ENCODE data around the gene SYNCRIP. TPM values are rescaled to one million over a fixed set of nuclear protein-coding genes. Genes with fewer than 3 reads are reported as not detected.
"Not testable (repeated sequence)": the region's sequence is repeated elsewhere in the genome, so short reads cannot be mapped to it uniquely, and the experiment has no call there.

The SYNCRIP gene
- total RNA-seq, 1 experiment from 2014 or later: 199 TPM

DNA sequence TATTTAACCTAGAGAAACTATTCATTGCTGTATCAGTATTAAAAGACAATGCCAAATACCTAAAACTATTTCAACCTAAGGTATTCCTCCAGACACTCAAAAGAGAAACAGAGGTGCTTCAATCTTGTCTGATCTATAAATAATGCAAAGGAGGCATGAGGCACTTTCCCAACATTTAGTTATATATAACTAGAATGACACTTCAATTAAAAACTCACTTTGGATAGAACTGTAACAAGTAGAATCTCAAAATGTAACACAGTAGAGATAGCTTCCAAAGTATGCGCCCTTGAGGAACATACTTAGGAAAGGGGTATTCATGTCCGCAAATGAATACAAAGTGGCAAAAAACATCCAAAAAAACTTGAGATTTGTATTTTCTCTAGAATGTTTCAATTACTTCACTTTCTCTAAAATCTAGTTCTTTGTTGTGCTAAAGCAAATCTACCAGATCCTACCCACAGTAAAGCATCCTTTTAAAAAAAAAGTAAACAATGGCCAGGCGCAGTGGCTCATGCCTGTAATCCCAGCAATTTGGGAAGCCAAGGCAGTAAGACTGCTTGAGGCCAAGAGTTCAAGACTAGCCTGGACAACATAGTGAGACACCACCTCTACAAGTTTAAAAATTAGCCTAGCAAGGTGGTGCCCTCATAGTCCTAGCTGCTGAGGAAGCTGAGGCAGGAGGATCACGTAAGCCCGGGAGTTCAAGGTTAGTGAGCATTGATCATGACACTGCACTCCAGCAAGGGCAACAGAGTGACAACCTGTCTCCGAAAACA lies 10.3 kb downstream of the SYNCRIP start:
- H3K36me3 Mint-ChIP-seq (ENCODE audit: insufficient read depth in 1 of 3, low read depth in 3 of 3): peaks cover 68 to 94% (median 91%) of the 10 kb centered on the region in 3 experiments

DNA sequence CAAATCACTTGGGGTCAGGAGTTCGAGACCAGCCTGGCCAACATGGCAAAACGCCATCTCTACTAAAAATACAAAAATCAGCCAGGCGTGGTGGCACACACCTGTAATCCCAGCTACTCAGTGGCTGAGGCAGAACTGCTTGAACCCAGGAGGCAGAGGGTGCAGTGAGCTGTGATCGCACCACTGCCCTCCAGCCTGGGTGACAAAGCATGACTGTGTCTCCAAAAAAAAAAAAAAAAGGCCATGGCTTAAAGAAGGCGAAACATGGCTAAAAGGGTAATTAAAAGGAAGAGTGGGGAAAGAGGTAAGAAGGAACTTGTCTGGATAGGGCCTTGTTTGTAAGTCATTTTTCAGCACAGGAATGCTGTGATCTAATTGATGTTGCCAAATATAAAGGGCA lies 11.6 kb downstream of the SYNCRIP start:
- H3K18ac ChIP-seq (ENCODE audit: insufficient read length, low read depth, low read length); H3K14ac ChIP-seq (ENCODE audit: insufficient read depth, low read length); H3K27ac ChIP-seq (ENCODE audit: insufficient read length, low read depth, low read length); H2BK20ac ChIP-seq (ENCODE audit: low read depth, low read length, poor library complexity, severe bottlenecking); H2BK15ac ChIP-seq (ENCODE audit: low read depth, low read length); H2AK5ac ChIP-seq (ENCODE audit: insufficient read length, low read length); H2BK12ac ChIP-seq (ENCODE audit: insufficient read length, low read depth, low read length); H3K9ac ChIP-seq (ENCODE audit: extremely low read depth, insufficient read length, low read length); H3K23me2 ChIP-seq (ENCODE audit: insufficient read length, low read depth, low read length, poor library complexity, severe bottlenecking); H4K91ac ChIP-seq (ENCODE audit: insufficient read length, low read depth, low read length); H2AFZ ChIP-seq (ENCODE audit: low read length); H3K56ac ChIP-seq (ENCODE audit: insufficient read length, low read depth, low read length); H3K4me1 ChIP-seq (ENCODE audit: insufficient read depth, low read length); H3K27me3 Mint-ChIP-seq (ENCODE audit: low read depth); H3K27me3 ChIP-seq (ENCODE audit: insufficient read depth, low read length); H2BK5ac ChIP-seq (ENCODE audit: insufficient read length, low read length); H3K9me3 ChIP-seq (ENCODE audit: control insufficient read depth, low read depth, low read length); H3K4me3 Mint-ChIP-seq; H3K4ac ChIP-seq (ENCODE audit: low read depth, low read length); H3T11ph ChIP-seq (ENCODE audit: low read length); H3K9me3 Mint-ChIP-seq; H4K20me1 ChIP-seq (ENCODE audit: control insufficient read depth, insufficient read depth, insufficient read length); H3K4me2 ChIP-seq (ENCODE audit: insufficient read depth, insufficient read length, low read length); DNase-seq; H3K79me1 ChIP-seq (ENCODE audit: insufficient read depth, low read depth, low read length, poor library complexity, severe bottlenecking); H4K5ac ChIP-seq (ENCODE audit: insufficient read length, low read depth, low read length); H4K8ac ChIP-seq (replicated peaks; ENCODE audit: insufficient read length, low read depth, low read length); H3K23ac ChIP-seq (ENCODE audit: insufficient read length, low read depth, low read length); H2BK120ac ChIP-seq (ENCODE audit: low read depth, low read length, poor library complexity, severe bottlenecking): not testable (repeated sequence)
- Mint-ChIP-seq H3K36me3 (ENCODE audit: insufficient read depth in 1 of 3, low read depth in 3 of 3) (peaks cover 64 to 94% (median 90%) of the 10 kb centered on the region in 3 experiments), H3K27ac (peak overlapping the region in 1 of 3 experiments; percentile 34; a peak in 1 of 7 replicates), H3K4me1 (peaks cover 16 to 20% of the 10 kb centered on the region in 2 experiments)
- no CpG with 5 or more reads among the region's 5 CpGs for WGBS (ENCODE audit: extremely low coverage, insufficient read length, low lambda C conversion rate)
- peaks cover 62% of the 10 kb centered on the region; the same call in 1 of the 2 replicates for H3K79me2 ChIP-seq (ENCODE audit: insufficient read depth, low read length)

More for the DNA sequence above, 10.3 kb downstream of the SYNCRIP start:
- Histone ChIP-seq H3K4me1 (ENCODE audit: insufficient read depth, low read length) (no peaks in the 10 kb centered on the region), H3K27me3 (ENCODE audit: insufficient read depth, low read length) (no peaks in the 10 kb centered on the region), H3K56ac (ENCODE audit: insufficient read length, low read depth, low read length) (no peak overlapping the region), H3K4me2 (ENCODE audit: insufficient read depth, insufficient read length, low read length) (no peak overlapping the region), H3K4ac (ENCODE audit: low read depth, low read length) (no peak overlapping the region), H2BK5ac (ENCODE audit: insufficient read length, low read length) (no peak overlapping the region), H3K79me2 (ENCODE audit: insufficient read depth, low read length) (peaks cover 64% of the 10 kb centered on the region; the same call in 1 of the 2 replicates), H4K91ac (ENCODE audit: insufficient read length, low read depth, low read length) (no peak overlapping the region), H3K14ac (ENCODE audit: insufficient read depth, low read length) (no peak overlapping the region), H2BK120ac (ENCODE audit: low read depth, low read length, poor library complexity, severe bottlenecking) (no peak overlapping the region), H4K20me1 (ENCODE audit: control insufficient read depth, insufficient read depth, insufficient read length) (no peaks in the 10 kb centered on the region), H4K5ac (ENCODE audit: insufficient read length, low read depth, low read length) (no peak overlapping the region), H2AK5ac (ENCODE audit: insufficient read length, low read length) (no peak overlapping the region), H3K18ac (ENCODE audit: insufficient read length, low read depth, low read length) (no peak overlapping the region), H3K9me3 (ENCODE audit: control insufficient read depth, low read depth, low read length) (no peaks in the 10 kb centered on the region), H2AFZ (ENCODE audit: low read length) (no peak overlapping the region), H3K23ac (ENCODE audit: insufficient read length, low read depth, low read length) (no peak overlapping the region), H3K79me1 (ENCODE audit: insufficient read depth, low read depth, low read length, poor library complexity, severe bottlenecking) (no peaks in the 10 kb centered on the region), H2BK15ac (ENCODE audit: low read depth, low read length) (no peak overlapping the region), H2BK20ac (ENCODE audit: low read depth, low read length, poor library complexity, severe bottlenecking) (no peak overlapping the region), H3K9ac (ENCODE audit: extremely low read depth, insufficient read length, low read length) (no peak overlapping the region), H3T11ph (ENCODE audit: low read length) (no peak overlapping the region), H4K8ac (replicated peaks; ENCODE audit: insufficient read length, low read depth, low read length) (no peak overlapping the region), H3K27ac (ENCODE audit: insufficient read length, low read depth, low read length) (no peak overlapping the region), H3K23me2 (ENCODE audit: insufficient read length, low read depth, low read length, poor library complexity, severe bottlenecking) (no peaks in the 10 kb centered on the region), H2BK12ac (ENCODE audit: insufficient read length, low read depth, low read length) (no peak overlapping the region)
- Mint-ChIP-seq H3K9me3 (no peaks in the 10 kb centered on the region), H3K4me1 (peaks cover 20 to 22% of the 10 kb centered on the region in 2 experiments), H3K27ac (peak overlapping the region in 1 of 3 experiments; percentile 31; a peak in 1 of 7 replicates), H3K27me3 (ENCODE audit: low read depth) (no peaks in the 10 kb centered on the region), H3K4me3 (no peak overlapping the region)
- TF ChIP-seq, protein P1, sequence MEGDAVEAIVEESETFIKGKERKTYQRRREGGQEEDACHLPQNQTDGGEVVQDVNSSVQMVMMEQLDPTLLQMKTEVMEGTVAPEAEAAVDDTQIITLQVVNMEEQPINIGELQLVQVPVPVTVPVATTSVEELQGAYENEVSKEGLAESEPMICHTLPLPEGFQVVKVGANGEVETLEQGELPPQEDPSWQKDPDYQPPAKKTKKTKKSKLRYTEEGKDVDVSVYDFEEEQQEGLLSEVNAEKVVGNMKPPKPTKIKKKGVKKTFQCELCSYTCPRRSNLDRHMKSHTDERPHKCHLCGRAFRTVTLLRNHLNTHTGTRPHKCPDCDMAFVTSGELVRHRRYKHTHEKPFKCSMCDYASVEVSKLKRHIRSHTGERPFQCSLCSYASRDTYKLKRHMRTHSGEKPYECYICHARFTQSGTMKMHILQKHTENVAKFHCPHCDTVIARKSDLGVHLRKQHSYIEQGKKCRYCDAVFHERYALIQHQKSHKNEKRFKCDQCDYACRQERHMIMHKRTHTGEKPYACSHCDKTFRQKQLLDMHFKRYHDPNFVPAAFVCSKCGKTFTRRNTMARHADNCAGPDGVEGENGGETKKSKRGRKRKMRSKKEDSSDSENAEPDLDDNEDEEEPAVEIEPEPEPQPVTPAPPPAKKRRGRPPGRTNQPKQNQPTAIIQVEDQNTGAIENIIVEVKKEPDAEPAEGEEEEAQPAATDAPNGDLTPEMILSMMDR (conservative IDR thresholded peaks at IDR 0.05): no peak
- WGBS (ENCODE audit: extremely low coverage, insufficient read length, low lambda C conversion rate): no CpG with 5 or more reads among the region's 6 CpGs
- DNase-seq: no peak

Measured in H9 (cell line).